Astrocyte of the spinal cord (primary cell): ENCODE results near the gene RANBP17.
"Not testable (repeated sequence)": the region's sequence is repeated elsewhere in the genome, so short reads cannot be mapped to it uniquely, and the experiment has no call there.

ENCODE experiments used
- DNase-seq: peaks from one replicate; pipeline ENCODE4 v3.0.0; 2011; ENCODE audit warnings: low read depth, low spot score
- H3K4me3 ChIP-seq: 2 replicates; pipeline ENCODE4 v1.5.1; 2011; ENCODE audit warnings: low read depth, mild to moderate bottlenecking, low read length, moderate library complexity
- CTCF ChIP-seq: IDR thresholded peaks from 2 replicates; pipeline ENCODE4 v1.5.1; 2012; ENCODE audit warnings: low read depth, mild to moderate bottlenecking, low read length, inconsistent platforms
- in situ Hi-C: cut with HindIII; loops from 2 replicates; pipeline ENCODE4 v1.10.0; 2017; ENCODE audit warnings: low sequenced_read_pairs

Gene RANBP17

DNA sequence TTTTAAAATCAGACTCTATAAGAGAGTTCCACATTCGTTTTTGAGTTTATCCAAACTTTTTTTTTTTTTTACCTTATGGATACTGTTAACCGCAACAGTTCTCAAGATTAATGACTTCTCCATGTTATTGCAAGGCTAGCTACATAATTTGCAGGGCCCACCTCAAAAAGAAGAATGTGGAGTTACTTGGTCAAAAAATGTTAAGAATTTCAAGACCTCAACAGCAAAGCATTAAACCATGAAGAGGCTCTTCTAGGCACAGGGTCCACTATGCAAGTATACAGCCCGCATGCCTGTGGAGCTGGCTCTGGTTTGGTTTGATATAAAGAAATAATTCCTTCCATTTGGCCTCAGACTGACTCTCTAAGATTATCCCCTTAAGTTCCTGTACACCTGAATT is 313.9 kb downstream of the RANBP17 start:
- H3K4me3 ChIP-seq: no peak overlapping the region
- in situ Hi-C loops: no loop called here
- no peak for DNase-seq
- no peak for TF ChIP-seq CTCF

- in situ Hi-C loops, H3K4me3 ChIP-seq, DNase-seq: not testable (repeated sequence)
These were observed 316.4 kb downstream of the RANBP17 start for GRCh38 chr5:171178190-171178589.

DNA sequence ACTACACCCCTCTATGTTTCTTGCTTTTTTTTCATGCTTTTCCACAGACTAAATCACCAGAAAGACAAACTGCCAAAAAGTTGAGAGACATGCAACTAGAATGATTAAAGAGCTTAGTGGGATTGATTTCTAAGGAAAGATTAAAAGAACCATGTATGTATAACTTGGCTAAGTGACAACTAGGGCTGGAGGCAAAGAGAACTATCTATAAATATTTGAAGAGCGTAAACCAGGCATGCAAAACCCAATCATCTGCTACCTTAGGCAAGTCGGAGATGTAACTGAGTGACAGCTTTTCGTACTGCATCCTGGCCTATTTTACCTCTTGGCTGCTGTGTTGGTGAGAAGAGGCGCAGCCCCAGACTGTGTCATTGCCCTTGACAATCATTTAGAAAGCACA is 326.2 kb downstream of the RANBP17 start:
- TF ChIP-seq CTCF: no peak
- no peak overlapping the region for H3K4me3 ChIP-seq
- DNase-seq: no peak
- in situ Hi-C loops: no loop called here

DNA sequence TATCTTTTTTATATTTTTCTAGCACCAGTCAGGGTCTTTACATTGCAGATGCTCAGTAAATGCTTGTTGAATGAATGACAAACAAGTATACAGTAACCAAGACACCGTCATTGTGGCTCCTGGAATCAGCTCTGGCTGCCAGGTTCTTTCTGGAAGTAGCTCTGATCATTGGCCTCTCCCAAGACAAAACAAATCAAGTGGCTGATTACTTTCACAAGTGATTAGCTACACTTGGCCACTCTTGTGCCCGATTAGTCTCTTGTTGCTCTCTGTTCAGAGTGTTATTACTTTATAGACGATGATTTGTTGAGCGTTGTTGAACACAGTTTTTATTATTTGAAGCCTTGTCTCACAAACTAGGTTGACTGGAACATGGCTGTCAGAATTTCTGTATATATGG is 327.6 kb downstream of the RANBP17 start:
- in situ Hi-C loops: no loop called here
- no peak for DNase-seq
- no peak overlapping the region for H3K4me3 ChIP-seq
- TF ChIP-seq CTCF: no peak

DNA sequence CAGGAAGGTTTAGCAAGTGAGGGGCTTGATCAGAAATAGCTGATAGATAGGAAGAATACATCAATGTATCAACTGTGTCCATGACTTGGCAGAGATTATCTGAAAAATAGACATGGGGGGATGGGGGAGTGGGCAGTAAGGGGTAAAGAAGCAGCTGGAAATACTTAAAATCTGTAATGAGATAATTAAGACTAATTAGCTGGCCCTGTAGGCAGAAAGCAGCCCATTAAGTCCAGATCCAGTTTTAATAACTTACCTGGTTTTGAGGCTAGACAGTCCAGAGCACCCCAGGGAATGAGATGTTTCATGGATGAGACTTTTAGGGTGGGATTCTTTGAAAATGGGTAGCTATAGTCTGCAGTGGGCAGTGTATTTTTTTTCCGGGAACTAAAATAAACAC is 330.3 kb downstream of the RANBP17 start:
- no peak overlapping the region for H3K4me3 ChIP-seq
- in situ Hi-C loops: no loop called here
- no peak for TF ChIP-seq CTCF
- no peak for DNase-seq

- H3K4me3 ChIP-seq: no peak overlapping the region
- no peak for TF ChIP-seq CTCF
- no peak for DNase-seq
- in situ Hi-C loops: no loop called here
These were observed 339.5 kb downstream of the RANBP17 start for GRCh38 chr5:171201310-171201709.

DNA sequence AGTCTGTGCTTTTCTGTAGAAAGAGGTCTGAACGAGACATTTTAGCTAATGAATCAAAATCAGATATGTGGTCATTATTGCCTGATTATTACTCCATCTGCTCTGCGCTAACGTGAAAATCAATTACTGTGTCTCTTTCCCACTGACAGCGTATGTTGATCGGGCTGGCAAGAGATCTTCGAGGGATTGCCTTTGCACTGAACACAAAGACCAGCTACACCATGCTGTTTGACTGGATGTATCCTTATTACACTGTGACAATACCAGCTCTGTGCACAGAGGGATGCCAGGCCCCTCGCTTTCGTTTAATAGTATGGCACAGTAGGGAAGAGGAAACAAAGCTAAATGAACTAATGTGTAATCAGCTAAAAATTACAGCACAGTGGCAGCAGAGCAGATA is 343.6 kb downstream of the RANBP17 start:
- TF ChIP-seq CTCF: no peak
- no peak for DNase-seq
- no peak overlapping the region for H3K4me3 ChIP-seq
- in situ Hi-C loops: no loop called here
